Measurements from ENCODE around the gene GLMN.

The GLMN gene

DNA sequence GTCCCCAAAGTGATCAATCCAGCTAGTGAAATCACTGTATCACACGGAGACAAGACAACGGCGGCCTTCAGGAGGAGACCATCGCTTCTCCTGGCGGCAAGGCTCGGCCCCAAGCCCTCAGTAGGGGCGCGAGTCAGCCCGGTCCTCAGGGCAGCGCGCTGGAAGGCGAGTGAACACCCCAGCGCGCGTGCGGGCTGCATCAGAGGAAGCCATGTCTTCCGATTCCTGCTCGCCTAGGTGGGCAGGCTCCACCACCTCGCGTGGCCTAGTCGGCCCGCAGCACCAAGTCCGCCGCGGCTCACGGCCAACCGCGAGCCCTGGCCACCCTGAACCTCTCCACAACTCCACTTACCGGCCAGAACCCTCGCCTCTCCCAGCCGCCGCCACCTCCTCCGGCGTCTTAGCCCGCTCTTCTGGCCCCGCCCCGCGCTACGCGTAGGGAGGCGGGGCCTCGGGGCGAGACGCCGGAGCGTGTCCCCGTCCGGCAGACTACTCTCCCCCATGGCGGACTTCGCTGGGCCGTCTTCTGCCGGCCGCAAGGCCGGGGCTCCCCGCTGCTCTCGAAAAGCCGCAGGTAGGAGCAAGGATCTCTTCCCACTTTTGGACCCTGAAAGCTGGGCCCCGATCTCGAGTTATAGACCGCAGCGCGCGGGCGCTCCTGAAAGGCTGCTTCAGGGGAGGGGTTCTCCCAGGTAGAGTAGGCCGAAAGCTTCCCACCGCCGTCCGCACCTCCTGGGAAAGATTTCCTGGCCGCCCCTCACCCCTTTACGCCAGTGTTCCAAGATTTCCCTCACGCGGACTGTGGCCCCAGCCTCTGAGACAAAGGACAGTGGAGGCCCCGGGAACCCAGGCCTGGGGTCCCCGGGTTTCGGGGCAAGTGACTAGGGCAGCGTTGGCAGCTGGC lies at the start of gene GLMN, which contains the start of gene RPAP2:
Gene GLMN (minus strand): TSS at position 415 of the 904 bp plus-strand sequence. CDS start 988 bp downstream, outside the sequence.
Gene RPAP2 (plus strand): TSS at position 487 of the 904 bp plus-strand sequence. CDS start 15 bp downstream, at position 502.
- DNase-seq (ENCODE audit: low read depth), result peak; percentile 55

DNA sequence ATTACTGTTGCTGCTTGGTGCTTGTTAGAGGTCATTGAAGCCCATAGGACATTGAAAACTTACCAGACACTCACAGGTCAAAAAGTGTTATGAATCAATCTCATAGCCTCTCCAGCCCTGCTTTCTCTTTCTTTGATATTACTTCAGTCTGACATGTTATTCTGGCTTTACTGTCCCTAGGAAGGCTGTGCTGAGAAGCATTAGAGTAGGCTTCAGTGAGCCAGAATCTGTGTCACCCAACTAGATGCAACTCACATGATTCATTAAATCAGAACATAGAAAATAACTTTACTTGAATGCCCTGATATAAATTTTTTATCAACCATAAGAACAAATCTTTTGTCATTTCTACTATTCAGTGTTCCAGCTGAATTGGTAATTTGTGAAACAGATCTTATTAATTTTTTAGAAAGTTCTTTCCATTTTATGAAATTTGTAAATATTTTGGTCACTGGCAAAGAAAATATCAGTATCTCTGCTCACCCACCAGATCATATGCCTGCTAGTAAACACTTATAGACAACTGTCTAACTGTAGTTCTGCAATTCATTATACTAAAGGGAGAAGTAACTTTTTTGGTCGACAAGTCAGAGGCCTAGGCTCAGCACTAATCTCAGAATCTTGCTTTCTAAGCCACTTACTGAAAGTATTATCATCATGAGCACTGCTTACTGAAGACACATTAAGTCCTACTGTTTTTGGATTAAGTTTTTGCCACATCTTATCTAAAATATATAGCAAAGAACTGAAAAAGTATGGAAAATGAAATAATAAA lies 48.3 kb upstream of the GLMN start:
- DNase-seq (ENCODE audit: low read depth), result no peak

DNA sequence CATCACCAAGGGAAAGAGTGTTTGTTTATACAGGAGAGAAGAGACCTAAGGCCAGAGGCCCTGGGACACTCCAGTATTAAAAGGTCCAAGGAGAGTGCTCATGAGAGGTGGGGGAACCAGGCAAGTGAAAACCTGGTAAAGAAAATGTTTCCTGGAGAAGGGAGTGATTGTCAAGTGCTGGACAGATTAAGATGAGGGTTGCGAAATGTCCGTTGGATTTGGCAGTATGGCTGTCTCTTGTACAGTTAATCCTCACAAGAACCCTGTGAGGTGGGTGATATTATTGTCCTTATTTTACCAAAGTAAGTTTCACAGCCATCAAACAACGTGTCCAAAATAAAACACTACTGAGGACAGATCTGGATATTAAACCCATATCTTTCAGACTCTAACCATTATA lies 44.3 kb upstream of the GLMN start:
- no peak for DNase-seq (ENCODE audit: low read depth)

- no peak for DNase-seq (ENCODE audit: low read depth)
Observed at GRCh38 chr1:92342401-92342800, 43.6 kb upstream of the GLMN start.

DNA sequence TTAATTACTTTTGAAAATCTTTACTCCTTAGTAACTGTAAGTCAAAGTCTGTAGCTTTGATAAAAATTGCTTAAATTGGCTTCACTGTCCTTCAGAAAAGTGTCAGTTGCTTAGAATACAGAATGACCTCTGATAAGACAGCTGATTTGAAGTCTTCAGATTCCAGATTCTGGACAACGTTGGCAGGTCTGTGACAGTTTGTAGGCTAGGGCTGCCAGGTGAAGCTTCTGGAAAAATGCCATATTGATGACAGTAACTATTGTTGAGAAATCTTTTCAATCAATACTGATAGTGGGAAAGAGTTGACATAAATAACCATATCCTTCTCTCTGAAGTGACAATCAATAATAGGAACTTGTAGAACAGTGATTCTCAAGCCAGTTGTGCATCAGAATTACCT lies 41.4 kb upstream of the GLMN start:
- DNase-seq (ENCODE audit: low read depth), result no peak

- no peak for DNase-seq (ENCODE audit: low read depth)
Observed at GRCh38 chr1:92333668-92334067, 34.9 kb upstream of the GLMN start.

- no peak for DNase-seq (ENCODE audit: low read depth)
Observed at GRCh38 chr1:92329347-92330129, 30.8 kb upstream of the GLMN start.

DNA sequence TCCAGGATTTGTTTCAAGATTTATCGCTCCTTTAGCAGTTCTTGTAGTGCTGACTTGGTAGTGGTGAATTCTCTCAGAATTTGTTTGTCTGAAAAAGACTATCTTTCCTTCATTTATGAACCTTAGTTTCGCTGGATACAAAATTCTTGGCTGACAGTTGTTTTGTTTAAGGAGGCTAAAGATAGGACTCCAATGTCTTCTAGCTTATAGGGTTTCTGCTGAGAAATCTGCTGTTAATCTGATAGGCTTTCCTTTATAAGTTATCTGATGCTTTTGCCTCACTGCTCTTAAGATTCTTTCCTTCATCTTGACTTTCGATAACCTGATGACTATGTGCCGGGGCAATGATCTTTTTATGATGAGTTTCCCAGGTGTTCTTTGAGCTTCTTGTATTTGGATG lies 29.0 kb upstream of the GLMN start:
- DNase-seq (ENCODE audit: low read depth), result no peak

DNA sequence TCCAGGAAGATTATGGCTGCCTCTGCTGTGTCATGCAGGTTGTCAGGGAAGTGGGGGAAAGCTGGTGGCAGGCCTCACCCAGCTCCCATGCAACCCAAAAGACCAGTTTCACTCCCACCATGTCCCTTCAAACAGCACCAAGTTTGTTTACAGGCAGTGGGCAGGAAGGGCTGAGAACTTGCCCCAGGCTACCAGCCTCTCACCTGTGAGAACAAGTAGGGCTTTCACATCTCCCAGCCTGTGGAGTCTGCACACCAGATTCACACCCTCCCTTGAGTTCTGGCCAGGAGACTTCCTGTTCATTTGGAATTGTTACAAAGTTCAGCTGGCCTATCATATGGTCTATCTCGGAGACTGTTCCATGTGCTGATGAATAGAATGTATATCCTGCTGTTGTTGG lies 27.9 kb upstream of the GLMN start:
- no peak for DNase-seq (ENCODE audit: low read depth)

- no peak for DNase-seq (ENCODE audit: low read depth)
Observed at GRCh38 chr1:92324784-92325183, 26.0 kb upstream of the GLMN start.

DNA sequence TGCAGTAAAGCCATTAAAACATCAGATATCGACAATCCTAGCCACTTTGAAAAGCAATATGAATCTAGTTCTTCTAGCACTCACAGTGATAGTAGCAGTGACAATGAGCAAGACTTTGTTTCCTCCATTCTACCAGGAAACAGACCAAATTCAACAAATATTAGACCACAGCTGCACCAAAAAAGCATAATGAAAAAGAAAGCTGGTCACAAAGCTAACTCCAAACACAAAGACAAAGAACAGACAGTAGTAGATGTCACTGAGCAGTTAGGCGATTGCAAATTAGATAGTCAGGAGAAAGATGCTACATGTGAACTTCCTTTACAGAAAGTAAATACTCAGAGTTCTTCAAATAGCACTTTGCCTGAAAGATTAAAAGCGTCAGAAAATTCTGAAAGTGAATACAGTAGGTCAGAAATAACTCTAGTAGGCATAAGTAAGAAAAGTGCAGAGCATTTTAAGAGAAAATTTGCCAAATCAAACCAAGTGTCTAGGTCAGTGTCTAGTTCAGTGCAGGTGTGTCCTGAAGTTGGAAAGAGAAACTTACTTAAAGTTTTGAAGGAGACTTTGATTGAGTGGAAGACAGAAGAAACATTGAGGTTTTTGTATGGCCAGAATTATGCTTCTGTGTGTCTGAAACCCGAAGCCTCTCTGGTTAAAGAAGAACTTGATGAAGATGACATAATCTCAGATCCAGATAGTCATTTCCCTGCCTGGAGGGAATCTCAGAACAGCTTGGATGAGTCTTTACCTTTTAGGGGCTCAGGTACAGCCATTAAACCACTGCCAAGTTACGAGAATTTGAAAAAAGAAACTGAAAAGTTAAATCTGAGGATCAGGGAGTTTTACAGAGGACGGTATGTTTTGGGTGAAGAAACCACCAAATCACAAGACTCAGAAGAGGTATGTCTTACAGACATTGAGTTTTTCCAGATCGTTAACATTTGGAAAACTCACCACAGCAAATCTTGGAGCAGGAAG lies 25.0 kb upstream of the GLMN start:
- no peak for DNase-seq (ENCODE audit: low read depth)

GRCh38 chr1:92317836-92318493 lies 19.2 kb upstream of the GLMN start:
- no peak for DNase-seq (ENCODE audit: low read depth)

- DNase-seq (ENCODE audit: low read depth), result no peak
Observed at GRCh38 chr1:92315766-92316599, 17.2 kb upstream of the GLMN start.

DNA sequence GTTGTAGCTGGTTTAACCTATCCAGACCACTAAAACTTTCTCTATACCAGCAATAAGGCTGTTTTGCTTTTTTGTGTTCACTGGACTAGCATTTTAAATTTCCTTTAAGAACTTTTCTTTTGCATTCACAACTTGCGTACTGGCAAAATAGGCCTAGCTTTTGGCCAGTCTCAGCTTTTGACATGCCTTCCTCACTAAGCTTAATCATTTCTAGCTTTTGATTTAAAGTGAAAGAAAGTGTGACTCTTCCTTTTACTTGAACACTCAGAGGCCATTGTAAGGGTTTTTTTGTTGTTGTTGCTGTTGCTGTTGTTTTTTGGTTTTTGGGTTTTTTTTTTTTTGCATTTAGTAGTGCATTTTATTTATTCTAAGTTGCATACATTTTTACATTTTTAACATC lies 15.2 kb upstream of the GLMN start:
- no peak for DNase-seq (ENCODE audit: low read depth)

- DNase-seq (ENCODE audit: low read depth), result no peak
Observed at GRCh38 chr1:92310185-92310597, 11.4 kb upstream of the GLMN start.

GRCh38 chr1:92307980-92308379 lies 9.2 kb upstream of the GLMN start:
- DNase-seq (ENCODE audit: low read depth), result no peak

DNA sequence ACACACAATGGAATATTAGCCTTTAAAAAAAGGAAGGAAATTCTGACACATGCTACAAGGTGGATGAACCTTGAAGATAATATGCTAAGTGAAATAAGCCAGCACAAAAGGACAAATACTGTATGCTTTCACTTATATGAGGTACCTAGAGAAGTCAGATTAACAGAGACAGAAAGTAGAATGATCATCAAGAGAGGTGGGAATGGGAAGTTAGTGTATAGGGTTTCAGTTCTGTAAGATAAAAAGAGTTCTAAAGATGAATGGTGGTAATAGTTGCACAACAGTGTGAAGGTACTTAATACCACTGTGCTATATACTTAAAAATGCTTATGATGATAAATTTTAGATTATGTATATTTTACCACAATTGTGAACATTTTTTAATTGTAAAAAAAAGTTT lies 7.2 kb upstream of the GLMN start:
- no peak for DNase-seq (ENCODE audit: low read depth)

DNA sequence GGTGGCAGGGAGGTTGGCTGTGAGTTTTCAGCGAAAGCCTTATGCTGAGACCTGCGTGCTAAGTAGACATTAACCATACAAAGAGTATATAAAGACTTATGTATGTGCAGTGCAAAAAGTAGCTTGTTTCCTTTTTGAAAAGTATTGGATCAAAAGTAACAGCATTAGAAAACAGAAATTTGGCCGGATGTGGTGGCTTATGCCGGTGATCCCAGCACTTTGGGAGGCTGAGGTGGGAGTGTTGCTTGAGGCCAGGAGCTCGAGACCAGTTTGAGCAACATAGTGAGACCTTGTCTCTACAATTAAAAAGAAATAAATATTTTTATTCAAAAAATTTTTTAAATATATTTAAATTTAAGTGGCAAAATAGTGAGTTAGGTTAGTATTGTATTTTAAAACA lies 2.2 kb upstream of the GLMN start:
- DNase-seq (ENCODE audit: low read depth), result no peak

- DNase-seq (ENCODE audit: low read depth), result no peak
Observed at GRCh38 chr1:92299477-92300150, 827 bp upstream of the GLMN start.

Measured in T-helper 22 cell (primary cell).